C4-2B (cell line): ENCODE data around the gene GNB1L.

Source experiments
- CTCF ChIP-seq: fragments of 450-650 bp; conservative IDR thresholded peaks from 2 replicates; pipeline ENCODE4 v1.5.1; 2017; ENCODE audit warnings: mild to moderate bottlenecking
- ZFX ChIP-seq: fragments of 450-650 bp; IDR thresholded peaks from 2 replicates; pipeline ENCODE4 v1.6.1; 2017

GRCh38 chr22:19787849-19788141, 66.9 kb downstream of the GNB1L start:
- no peak for TF ChIP-seq ZFX
- TF ChIP-seq CTCF: no peak
